ENCODE results near the gene TBX3.

The TBX3 gene

GRCh38 chr12:114696443-114697242, 12.7 kb upstream of the TBX3 start:
- no peak for DNase-seq (ENCODE audit: low read depth)

DNA sequence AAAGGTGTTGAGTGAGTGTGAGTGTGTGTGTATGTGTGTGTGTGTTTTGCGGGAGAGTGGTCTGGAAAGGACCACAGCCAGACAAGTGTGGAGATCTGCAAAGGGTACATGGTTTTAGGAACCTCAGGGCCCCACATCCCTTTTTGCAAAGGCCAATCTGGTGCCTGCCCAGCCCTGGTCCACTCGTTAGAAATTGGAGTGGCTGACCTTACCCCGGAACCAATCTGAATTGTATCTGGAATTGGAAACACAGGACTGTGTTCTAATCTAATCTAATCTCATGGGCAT, 11.3 kb upstream of the TBX3 start:
- DNase-seq (ENCODE audit: low read depth), result no peak

DNA sequence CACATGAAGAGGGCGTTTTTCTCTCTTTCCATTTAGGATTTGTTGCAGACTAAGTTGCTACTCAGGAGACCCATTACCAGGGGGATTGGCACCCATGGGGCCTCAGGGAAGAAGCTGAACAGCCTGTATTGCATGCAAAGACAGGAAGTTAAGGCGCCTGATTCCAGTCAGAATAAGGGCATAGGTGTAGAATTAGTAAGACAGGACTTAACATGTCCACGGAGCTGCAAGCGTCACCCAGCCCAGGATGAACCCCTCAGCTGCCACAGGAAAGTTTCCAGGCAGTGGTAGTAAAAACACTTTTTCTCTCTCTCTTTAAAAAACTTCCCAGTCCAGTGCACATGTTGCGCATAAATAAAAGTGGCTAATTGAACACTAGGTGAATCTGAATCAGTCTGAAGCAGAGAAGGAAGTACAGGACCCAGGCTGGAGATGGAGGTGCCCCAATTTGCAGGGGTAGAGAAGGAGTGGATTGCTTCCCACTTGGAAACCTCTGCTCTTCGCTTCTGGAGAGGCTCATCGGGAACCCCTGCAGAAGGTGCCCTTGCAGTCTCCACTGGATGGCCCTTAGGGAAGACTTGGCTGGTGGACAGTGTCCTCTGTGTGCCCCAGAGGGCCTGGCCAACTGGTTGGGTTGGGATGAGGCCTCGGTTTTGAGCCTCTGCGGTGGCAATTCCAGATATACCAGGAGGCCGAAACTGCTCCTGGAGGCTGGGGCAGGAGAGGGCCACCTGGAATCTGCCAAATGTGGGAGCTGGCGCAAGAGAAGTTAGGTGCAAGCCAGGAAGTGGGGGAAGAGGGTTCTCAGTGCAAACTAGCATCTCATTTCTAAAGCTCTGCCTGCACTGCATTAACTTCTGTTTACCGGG, 10.7 kb upstream of the TBX3 start:
- DNase-seq (ENCODE audit: low read depth), result no peak

GRCh38 chr12:114693532-114693931, 9.6 kb upstream of the TBX3 start:
- no peak for DNase-seq (ENCODE audit: low read depth)

- no peak for DNase-seq (ENCODE audit: low read depth)
Measured at GRCh38 chr12:114693059-114693531, 9.1 kb upstream of the TBX3 start.

DNA sequence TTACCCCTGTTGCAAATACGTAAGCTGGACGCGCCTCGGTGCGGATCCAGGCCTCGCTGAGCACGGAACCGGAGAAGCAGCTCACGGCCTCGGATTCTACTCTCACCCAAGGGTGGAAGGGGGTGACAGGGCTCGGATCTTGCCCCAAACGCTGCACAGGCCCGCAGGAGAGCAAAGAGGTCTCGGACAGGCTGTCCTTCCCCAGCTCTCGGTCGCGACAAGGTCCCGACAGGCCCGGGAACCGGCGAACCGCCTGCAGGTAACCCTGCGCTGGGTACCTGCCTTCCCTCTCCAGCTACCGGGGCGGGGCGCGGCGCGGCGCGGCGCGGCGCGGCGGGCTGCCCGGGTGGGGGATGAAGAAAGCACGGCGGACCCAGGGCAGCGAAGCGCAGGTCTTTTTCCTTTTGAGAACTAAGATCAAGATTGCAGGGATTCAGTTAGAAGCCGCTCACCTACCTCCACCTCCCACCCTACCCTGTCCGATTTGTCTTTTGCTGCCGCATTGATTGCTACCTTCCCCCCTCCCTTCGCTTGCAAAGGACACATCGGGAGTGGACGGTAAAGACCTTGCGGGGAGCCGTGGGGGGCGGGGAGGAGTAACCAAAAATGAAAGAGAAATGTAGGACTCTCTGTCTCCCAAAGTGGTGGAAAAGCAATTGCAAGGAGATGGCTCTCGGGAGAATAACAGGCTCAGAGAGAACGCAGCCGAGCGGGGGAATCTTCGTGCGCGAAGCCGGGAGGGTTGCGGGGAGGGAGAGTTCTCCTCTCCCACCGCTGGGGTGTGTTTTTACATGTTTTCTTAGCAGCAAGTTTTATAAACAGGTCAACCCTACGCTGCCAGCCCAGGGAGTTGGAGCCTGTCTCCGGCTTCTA, 8.4 kb upstream of the TBX3 start:
- no peak for DNase-seq (ENCODE audit: low read depth)

- no peak for DNase-seq (ENCODE audit: low read depth)
Measured at GRCh38 chr12:114691763-114692185, 7.8 kb upstream of the TBX3 start.

DNA sequence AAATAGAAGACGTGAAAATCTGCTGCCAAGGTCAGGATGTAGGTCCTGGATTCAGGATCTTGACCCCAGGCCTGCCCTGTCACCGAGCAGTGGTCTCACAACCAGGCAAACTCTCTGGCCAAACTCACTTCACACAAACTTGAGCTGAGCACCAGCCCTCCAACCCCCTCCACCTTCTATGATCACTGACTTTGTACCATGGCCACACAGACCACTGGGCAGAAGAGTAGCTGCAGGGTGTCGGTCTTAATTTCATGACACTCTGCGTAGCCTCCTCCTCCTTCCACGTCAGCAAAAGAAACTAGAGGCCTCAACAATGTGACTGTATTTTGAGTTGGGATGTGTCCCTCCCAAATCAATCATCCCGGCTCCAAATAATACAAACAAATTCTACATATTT, 7.2 kb upstream of the TBX3 start:
- DNase-seq (ENCODE audit: low read depth), result no peak

DNA sequence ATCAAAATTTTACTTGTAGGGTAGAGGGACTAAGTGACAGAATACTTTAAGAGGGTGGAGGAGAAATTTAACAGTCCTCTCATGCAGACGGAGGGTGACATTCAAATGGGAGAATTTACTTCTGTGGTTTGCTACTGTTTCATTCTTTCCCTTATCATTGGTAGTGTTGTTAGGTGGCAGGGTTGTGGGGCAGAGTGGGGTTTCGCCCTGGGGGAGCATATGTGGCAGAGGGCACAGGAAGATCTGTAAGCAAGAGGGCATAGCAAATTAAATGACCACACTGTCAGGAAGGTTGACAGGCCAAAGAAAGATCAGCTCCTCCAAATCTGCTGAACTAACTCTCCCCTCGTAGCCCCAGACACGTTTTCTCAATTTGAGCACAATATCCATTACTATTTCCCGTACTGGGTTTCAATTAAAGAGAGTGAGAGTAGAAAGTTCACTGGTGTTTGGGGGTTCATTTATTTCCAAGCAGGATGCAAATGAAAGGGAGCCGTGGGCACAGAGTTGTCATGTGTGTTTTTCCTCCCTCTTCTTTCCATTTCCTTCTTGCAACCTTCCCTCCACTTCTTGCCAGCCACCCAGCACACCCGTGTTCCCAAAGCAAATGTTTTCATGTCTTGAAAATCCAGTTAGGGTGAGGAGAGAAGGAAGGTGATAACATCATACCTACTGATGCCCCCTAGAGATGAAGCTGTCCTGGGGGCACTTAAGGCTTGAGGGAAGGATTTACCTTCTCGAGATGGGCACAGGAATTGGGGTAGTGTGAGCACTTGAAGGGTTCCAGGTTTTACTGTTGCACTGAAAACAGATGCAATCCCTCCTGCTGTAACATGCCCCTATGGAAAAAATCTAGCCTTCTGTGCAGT, 6.5 kb upstream of the TBX3 start:
- DNase-seq (ENCODE audit: low read depth), result no peak

GRCh38 chr12:114689075-114689994, 5.4 kb upstream of the TBX3 start:
- no peak for DNase-seq (ENCODE audit: low read depth)

- no peak for DNase-seq (ENCODE audit: low read depth)
Measured at GRCh38 chr12:114688256-114688845, 4.4 kb upstream of the TBX3 start.

- no peak for DNase-seq (ENCODE audit: low read depth)
Measured at GRCh38 chr12:114687802-114688201, 3.8 kb upstream of the TBX3 start.

DNA sequence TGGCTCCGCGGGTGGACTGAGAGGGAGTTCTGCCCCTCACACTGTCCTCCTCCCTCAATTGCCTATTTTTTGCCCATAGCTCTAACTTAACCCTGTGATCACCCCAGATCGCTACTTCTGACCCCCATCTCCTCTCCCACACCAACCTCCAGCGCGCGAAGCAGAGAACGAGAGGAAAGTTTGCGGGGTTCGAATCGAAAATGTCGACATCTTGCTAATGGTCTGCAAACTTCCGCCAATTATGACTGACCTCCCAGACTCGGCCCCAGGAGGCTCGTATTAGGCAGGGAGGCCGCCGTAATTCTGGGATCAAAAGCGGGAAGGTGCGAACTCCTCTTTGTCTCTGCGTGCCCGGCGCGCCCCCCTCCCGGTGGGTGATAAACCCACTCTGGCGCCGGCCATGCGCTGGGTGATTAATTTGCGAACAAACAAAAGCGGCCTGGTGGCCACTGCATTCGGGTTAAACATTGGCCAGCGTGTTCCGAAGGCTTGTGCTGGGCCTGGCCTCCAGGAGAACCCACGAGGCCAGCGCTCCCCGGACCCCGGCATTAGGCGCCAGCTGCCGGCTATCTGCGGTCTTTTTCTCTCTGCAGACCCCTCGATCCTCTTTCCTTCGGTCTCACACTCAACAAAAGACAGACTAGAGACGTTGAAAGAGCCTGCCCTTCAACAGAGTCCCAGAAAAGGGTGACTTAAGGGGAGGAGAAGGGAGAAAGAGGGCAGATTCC, 3.0 kb upstream of the TBX3 start:
- no peak for DNase-seq (ENCODE audit: low read depth)

DNA sequence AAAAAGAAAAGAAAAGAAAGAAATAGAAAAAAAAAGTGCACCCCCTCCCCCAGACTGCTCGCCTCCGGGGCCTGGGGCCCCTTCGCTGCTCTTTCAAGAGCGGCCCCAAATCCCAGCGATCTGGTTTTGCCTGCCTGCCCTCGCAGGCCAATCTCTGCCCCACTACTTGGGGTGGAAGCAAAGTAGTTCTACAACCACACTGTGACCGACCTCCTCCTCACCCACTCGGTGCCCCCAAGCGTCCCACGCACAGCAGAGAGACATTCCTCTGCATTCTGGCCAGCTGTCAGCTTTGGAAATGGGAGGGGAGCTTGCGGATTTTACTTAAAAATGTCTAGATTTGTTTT, 2.4 kb upstream of the TBX3 start:
- no peak for DNase-seq (ENCODE audit: low read depth)

GRCh38 chr12:114685869-114686268, 1.9 kb upstream of the TBX3 start:
- no peak for DNase-seq (ENCODE audit: low read depth)

GRCh38 chr12:114685320-114685781, 1.4 kb upstream of the TBX3 start:
- no peak for DNase-seq (ENCODE audit: low read depth)

- DNase-seq (ENCODE audit: low read depth), result no peak
Measured at GRCh38 chr12:114684870-114685273, 897 bp upstream of the TBX3 start.

DNA sequence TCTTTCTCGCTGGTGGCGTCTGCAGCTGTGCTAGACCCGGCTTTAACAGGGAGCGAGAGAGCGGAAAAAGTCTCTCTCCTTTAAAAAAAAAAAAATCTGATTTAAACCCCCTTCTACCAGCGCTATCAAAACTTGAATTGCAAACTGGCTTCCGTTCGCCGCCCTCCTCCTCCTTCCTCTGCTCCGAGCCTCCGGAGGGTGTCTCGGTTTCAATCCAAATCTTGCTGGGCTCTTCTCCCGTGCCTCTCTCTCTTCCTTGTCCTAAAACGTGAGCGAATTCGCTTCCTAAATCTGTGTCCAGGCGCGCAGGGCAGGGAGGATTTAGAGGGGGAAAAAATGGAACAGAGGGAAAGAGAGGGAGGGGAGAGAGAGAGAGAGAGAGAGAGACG, 272 bp downstream of the TBX3 start:
- DNase-seq (ENCODE audit: low read depth), result no peak
